Measurements from ENCODE around the gene LRRC32.

DNA sequence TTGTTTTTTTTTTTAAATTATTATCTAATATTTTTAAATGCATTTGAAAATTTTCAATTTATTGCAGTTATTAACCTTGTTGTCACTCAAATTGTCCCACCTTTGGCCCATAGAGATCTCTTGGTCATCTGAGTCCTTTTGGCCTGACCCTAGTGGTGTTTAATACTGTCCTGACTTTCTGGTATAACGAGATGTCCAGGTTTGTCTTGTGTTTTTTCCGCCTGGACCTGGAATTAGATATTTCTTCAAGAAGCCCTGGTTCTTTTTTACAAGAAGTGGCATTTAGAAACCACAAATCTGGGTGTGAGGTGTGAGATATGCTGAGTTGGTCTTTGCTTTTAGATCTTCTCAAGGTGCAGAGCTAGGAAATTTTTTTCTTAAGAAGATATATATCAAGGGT lies 38.1 kb downstream of the LRRC32 start:
- TF ChIP-seq, protein P1, sequence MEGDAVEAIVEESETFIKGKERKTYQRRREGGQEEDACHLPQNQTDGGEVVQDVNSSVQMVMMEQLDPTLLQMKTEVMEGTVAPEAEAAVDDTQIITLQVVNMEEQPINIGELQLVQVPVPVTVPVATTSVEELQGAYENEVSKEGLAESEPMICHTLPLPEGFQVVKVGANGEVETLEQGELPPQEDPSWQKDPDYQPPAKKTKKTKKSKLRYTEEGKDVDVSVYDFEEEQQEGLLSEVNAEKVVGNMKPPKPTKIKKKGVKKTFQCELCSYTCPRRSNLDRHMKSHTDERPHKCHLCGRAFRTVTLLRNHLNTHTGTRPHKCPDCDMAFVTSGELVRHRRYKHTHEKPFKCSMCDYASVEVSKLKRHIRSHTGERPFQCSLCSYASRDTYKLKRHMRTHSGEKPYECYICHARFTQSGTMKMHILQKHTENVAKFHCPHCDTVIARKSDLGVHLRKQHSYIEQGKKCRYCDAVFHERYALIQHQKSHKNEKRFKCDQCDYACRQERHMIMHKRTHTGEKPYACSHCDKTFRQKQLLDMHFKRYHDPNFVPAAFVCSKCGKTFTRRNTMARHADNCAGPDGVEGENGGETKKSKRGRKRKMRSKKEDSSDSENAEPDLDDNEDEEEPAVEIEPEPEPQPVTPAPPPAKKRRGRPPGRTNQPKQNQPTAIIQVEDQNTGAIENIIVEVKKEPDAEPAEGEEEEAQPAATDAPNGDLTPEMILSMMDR (IDR thresholded peaks at IDR 0.05; ENCODE audit: insufficient read depth, low read depth, low read length), result no peak
- no peak for TF ChIP-seq EZH2 (IDR thresholded peaks at IDR 0.05; ENCODE audit: insufficient read depth, low read length)

All from astrocyte (in vitro differentiated cells and primary cell).